Adipocyte (in vitro differentiated cells): ENCODE data around the gene ACTA1.
"Not testable (repeated sequence)": the region's sequence is repeated elsewhere in the genome, so short reads cannot be mapped to it uniquely, and the experiment has no call there.

Experiments used
- DNase-seq: peaks from one replicate; pipeline ENCODE4 v3.0.0-alpha.2; 2015; ENCODE audit warnings: low read depth
- H3K27me3 ChIP-seq: replicated peaks from 2 replicates; pipeline ENCODE4 v1.7.0; 2013; ENCODE audit warnings: mild to moderate bottlenecking, low read length, moderate library complexity; ENCODE audit not compliant: control insufficient read depth, insufficient read depth
- H3K36me3 ChIP-seq: 2 replicates; pipeline ENCODE4 v1.7.0; 2013; ENCODE audit warnings: low read length, mild to moderate bottlenecking, moderate library complexity; ENCODE audit not compliant: control insufficient read depth, insufficient read depth, severe bottlenecking
- H3K4me1 ChIP-seq: 2 replicates; pipeline ENCODE4 v1.7.0; 2013; ENCODE audit warnings: mild to moderate bottlenecking, low read length, moderate library complexity; ENCODE audit not compliant: control insufficient read depth, insufficient read depth
- H3K4me3 ChIP-seq: 2 replicates; pipeline ENCODE4 v1.7.0; 2013; ENCODE audit warnings: mild to moderate bottlenecking, low read length, moderate library complexity
- H3K9ac ChIP-seq: 2 replicates; pipeline ENCODE4 v1.7.0; 2013; ENCODE audit warnings: mild to moderate bottlenecking, low read length, moderate library complexity
- H3K9me3 ChIP-seq: 2 replicates; pipeline ENCODE4 v1.7.0; 2013; ENCODE audit warnings: mild to moderate bottlenecking, low read length, moderate library complexity; ENCODE audit not compliant: control insufficient read depth

Gene ACTA1

DNA sequence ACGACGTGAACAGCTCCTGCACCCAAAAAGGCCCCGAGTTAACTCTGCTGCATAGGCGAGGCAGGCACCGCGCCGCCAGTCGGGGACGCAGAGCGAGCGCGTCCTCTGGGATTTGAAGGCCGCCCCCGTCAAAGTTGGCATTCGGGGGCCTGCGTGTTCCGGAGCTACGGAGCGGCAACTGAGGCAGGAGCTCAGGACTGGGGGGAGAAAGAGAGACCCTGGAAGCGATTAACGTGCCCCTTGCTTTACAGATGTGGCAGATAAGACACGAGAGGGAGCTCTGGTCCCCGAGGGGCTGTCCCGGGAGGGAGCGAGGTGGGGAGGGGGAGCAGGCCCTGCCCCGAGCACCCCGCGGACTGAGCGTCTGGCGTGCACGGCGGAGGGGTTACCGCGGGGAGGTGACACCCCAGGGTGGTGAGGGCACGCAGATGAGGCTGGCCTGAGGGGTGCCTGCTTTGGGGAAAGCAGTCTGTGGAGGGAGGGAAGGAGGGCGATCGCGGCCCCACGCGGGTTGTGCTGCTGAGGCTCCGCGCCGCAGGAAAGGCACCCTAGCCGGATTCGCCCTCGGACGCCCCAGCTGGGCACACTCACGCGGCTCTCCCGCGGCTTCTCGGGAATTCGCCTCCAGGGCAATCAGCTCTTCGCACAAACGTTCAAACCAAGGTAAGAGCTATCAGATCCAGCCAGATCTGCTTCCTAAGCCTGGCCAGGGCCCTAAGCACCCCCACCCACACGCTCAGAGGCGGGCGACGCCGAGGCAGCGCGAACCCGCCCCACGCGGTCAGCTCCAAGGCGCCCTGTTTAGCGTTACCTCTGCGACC is 26.5 kb downstream of the ACTA1 start:
- Histone ChIP-seq H3K4me1 (peaks cover 17% of the 10 kb centered on the region), H3K4me3 (peak overlapping the region; percentile 68), H3K27me3 (peaks cover 73% of the 10 kb centered on the region), H3K9ac (no peak overlapping the region), H3K9me3 (no peaks in the 10 kb centered on the region), H3K36me3 (no peaks in the 10 kb centered on the region)
- DNase-seq: peak; percentile 33

DNA sequence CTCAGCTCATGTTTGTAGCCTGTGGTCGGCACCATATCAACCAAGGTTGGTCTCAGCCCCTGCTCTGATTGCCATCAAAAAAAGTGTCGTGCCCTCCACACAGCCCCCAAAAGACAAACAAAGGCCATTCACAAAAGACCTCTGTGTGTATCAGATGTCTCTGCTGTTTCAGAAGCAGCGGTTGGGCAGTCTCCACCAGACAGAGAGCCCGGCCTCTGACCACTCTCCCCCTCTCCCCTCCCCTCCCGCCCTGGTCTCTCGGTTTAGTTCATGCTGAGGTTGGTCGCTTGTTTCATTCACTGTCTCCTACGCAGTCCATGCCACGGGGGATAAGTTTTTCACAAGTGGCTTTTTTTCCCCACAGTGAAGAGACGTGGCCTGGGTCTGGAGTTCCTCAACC is 27.1 kb downstream of the ACTA1 start:
- Histone ChIP-seq H3K4me3 (no peak overlapping the region), H3K36me3 (no peaks in the 10 kb centered on the region), H3K27me3 (peaks cover 71% of the 10 kb centered on the region), H3K9me3 (no peaks in the 10 kb centered on the region), H3K9ac (no peak overlapping the region), H3K4me1 (peaks cover 17% of the 10 kb centered on the region)
- DNase-seq: no peak

DNA sequence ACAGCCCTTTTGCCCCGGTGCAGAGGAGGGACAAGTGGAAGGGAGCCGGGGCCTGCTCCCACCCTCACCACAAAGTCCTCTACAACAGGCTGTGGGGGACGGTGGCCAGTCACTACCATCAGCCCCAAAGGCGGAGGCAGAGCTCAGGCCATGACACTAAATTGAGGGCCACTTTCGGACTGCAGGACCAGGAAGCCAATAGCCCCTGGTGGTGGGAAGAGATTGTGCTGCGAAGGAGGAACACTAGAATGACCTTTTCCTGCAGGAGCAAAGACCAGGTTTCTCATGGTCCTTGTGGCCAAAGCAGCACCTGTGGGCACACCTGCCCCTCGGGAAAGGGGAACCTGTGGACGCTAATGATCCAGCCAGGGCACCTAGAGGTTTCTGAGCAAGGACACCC is 30.3 kb downstream of the ACTA1 start:
- no peaks in the 10 kb centered on the region for H3K9me3 ChIP-seq
- H3K36me3 ChIP-seq: no peaks in the 10 kb centered on the region
- peaks cover 75% of the 10 kb centered on the region for H3K27me3 ChIP-seq
- DNase-seq: no peak
- H3K9ac ChIP-seq: no peak overlapping the region
- H3K4me1 ChIP-seq: peaks cover 10% of the 10 kb centered on the region
- H3K4me3 ChIP-seq: no peak overlapping the region

DNA sequence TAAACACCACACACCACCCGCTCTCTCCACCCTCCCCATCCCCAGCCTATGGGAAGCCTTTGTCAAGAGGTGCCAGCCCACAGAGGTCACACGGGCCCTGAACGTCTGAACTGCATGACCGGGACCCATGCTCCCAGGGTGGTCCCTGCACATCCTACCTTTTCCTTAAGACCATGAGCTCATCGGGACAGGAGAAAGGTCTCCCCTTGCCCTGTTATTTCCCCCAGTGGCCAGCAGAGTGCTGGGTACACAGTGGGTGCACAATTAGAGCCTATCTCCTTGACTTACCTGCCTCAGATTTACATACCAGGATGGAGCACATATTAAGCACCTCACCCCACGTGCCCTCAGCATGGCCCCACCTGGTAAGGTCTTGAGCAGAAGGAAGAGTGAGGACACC is 30.9 kb downstream of the ACTA1 start:
- Histone ChIP-seq H3K9ac (no peak overlapping the region), H3K4me3 (no peak overlapping the region), H3K27me3 (peaks cover 72% of the 10 kb centered on the region), H3K9me3 (no peaks in the 10 kb centered on the region), H3K4me1 (peaks cover 10% of the 10 kb centered on the region), H3K36me3 (no peaks in the 10 kb centered on the region)
- DNase-seq: no peak

DNA sequence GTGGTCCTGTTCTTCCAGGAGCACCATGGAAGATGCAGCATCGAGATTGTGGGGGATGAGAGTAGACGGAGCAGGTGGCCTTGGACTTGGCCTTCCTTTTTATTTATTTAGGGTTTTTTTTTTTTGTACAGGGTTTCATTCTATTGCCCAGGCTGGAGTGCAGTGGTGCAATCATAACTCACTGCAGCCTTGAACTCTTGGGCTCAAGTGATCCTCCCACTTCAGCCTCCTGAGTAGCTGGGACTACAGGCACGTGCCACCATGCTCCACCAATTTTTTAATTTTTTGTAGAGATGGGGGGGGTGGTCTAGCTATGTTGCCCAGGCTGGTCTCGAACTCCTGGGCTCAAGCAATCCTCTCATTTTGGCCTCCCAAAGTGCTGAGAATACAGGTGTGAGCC is 31.6 kb downstream of the ACTA1 start:
- not testable (repeated sequence) for H3K9me3 ChIP-seq, H3K4me3 ChIP-seq, H3K9ac ChIP-seq, DNase-seq, H3K4me1 ChIP-seq, H3K36me3 ChIP-seq
- peaks cover 70% of the 10 kb centered on the region for H3K27me3 ChIP-seq

DNA sequence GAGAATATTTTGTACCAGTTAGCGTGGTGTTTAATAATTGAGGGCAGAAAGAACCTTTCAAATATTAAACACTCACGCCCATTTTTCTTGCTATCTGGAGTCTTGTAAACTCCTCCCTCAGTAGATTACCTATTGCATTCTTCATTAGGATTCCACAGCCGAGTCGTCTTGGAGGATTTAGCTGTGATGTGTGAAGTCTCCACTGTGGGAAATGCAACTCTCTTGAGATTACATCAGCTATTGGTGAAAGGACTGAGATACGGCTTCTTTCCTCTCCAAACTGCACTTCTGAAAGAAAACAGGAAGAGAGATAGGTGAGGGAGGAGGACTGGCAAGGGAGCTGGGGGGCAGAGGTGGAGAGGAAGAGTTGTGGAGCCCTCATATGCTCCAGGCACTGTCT is 36.1 kb downstream of the ACTA1 start:
- no peak overlapping the region for H3K9ac ChIP-seq
- no peaks in the 10 kb centered on the region for H3K4me1 ChIP-seq
- no peaks in the 10 kb centered on the region for H3K9me3 ChIP-seq
- DNase-seq: no peak
- H3K36me3 ChIP-seq: no peaks in the 10 kb centered on the region
- no peak overlapping the region for H3K4me3 ChIP-seq
- peaks cover 53% of the 10 kb centered on the region for H3K27me3 ChIP-seq

DNA sequence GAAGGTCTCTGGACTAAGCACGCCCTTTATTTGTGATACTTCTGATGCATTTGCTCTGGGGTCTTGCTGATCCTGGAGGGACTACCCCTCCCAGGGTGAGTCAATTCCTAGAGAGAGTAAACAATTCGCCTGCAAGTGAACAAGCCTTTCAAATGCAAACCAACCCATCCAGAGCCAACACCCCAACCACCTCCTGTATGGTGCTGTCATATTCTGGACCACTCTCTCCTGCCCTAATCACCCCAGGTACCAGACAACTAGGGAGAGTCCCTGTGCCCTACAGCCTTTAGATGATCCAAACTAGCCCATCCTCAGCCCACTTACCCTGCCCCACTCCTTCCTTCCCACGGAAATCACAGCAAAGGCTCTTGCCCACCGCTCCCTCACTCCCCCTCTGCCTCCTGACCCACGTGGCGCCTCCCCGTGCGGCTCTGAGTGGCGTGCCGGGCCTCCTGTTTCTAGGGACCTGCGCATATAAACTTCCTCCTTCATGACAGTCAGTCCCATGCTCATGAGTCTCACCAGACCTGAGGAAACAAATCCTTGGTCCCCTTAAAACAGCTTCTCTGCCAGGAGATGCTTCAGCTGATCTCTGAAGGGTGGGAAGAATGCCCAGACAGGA is 37.2 kb downstream of the ACTA1 start:
- Histone ChIP-seq H3K9me3 (no peaks in the 10 kb centered on the region), H3K27me3 (peaks cover 45% of the 10 kb centered on the region), H3K4me3 (no peak overlapping the region), H3K9ac (no peak overlapping the region), H3K36me3 (no peaks in the 10 kb centered on the region), H3K4me1 (no peaks in the 10 kb centered on the region)
- DNase-seq: no peak

DNA sequence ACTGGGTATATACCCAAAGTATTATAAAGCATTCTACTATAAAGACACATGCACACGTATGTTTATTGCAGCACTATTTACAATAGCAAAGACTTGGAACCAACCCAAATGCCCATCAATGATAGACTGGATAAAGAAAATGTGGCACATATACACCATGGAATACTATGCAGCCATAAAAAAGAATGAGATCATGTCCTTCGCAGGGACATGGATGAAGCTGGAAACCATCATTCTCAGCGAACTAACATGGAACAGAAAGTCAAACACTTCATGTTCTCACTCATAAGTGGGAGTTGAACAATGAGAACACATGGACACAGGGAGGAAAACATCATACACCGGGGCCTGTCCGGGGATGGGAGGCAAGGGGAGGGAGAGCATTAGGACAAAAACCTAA is 39.4 kb downstream of the ACTA1 start:
- H3K4me1 ChIP-seq, H3K9me3 ChIP-seq, H3K36me3 ChIP-seq, H3K9ac ChIP-seq, H3K4me3 ChIP-seq, DNase-seq: not testable (repeated sequence)
- peaks cover 31% of the 10 kb centered on the region for H3K27me3 ChIP-seq

DNA sequence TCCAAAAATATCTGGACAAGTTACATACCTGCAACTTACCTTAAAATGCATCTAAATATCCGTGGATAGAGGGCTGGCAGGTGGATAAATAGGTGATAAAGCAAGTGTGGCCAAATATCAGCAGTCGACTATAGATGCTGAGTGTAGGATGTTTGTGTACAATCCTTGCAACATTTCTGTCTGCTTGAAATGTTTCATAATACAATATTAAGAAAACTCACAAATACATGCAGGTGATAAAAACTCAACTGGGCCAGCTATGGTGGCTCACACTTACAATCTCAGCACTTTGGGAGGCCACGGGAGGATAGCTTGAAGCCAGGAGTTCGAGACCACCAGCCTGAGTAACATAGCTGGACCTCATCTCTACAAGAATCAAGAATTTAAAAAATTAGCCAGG is 41.0 kb downstream of the ACTA1 start:
- Histone ChIP-seq H3K27me3 (peaks cover 20% of the 10 kb centered on the region), H3K9me3 (no peaks in the 10 kb centered on the region), H3K36me3 (no peaks in the 10 kb centered on the region), H3K4me3 (no peak overlapping the region), H3K4me1 (peaks cover 8% of the 10 kb centered on the region), H3K9ac (no peak overlapping the region)
- no peak for DNase-seq

DNA sequence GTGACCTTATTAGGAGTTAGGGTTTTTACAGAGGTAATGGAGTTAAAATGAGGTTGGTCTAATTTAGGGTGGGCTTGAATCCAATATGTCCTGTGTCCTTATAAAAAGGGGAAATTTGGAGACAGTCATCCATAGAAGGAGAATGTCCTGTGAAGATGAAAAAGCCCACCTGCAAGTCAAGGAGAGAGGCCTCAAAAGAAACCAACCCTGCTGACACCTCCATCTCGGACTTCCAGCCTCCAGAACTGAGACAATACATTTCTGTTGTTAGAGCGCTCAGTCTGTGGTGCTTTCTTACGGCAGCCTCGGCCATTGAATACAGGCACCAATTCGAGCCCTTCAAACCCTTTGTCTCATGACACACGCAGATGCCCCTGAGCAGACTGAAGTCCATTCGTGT is 43.8 kb downstream of the ACTA1 start:
- H3K36me3 ChIP-seq: no peaks in the 10 kb centered on the region
- H3K9ac ChIP-seq: no peak overlapping the region
- no peaks in the 10 kb centered on the region for H3K9me3 ChIP-seq
- H3K4me1 ChIP-seq: peaks cover 8% of the 10 kb centered on the region
- no peak for DNase-seq
- no peak overlapping the region for H3K4me3 ChIP-seq
- peaks cover 11% of the 10 kb centered on the region for H3K27me3 ChIP-seq

DNA sequence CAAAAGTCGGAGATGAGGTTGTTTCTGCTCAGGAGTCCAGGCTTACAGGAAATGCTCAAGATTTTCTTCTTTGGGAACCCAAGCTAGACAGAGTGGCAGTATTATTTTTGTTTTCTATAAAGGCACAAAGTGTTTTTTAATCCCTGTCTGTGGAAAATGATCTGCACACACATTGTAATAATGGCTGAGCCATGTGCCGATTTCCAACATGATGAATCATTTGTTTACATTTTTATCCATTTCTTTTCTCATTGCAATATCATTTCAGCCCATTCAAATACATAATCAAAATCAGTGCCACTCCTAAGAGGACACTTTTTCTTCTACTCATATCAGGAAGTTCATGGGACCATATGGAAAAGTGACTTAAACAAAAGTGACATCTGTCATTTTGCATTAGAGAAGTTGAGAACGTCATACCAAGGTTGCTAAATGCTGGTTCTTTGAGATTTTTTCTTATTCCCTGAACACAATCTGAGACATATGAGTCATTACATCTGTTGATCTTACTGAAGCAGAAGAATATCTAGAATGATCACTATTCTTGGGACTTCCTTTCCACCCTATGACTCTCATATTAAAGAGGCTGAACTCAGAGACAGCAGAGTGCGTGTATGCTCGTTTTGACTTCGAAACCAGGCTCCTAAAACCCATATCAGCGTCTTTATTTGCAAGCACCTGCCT is 44.9 kb downstream of the ACTA1 start:
- H3K4me3 ChIP-seq: no peak overlapping the region
- H3K9me3 ChIP-seq: no peaks in the 10 kb centered on the region
- H3K9ac ChIP-seq: no peak overlapping the region
- H3K36me3 ChIP-seq: no peaks in the 10 kb centered on the region
- DNase-seq: peak; percentile 71
- peaks cover 14% of the 10 kb centered on the region for H3K27me3 ChIP-seq
- H3K4me1 ChIP-seq: peaks cover 8% of the 10 kb centered on the region
